Liver (tissue), 9 donors: ENCODE data around the gene BEST1. TPM values are rescaled to one million over a fixed set of nuclear protein-coding genes. Genes with fewer than 3 reads are reported as not detected.
"Not testable (repeated sequence)": the region's sequence is repeated elsewhere in the genome, so short reads cannot be mapped to it uniquely, and the experiment has no call there.

Experiments used
- DNase-seq: peaks from one replicate; pipeline ENCODE4 v3.0.0-alpha.2; 2017; ENCODE audit warnings: low spot score
- H3K27ac ChIP-seq, 2 donors: one replicate each; pipeline ENCODE4 v1.7.0; 2013; ENCODE audit warnings: inconsistent platforms in 2 of 2, low read length in 2 of 2, control low read depth in 1 of 2, low read depth in 1 of 2, mild to moderate bottlenecking in 1 of 2
- H3K27me3 ChIP-seq, 4 donors: one replicate each; pipeline versions ENCODE4 v1.6.1 to v1.7.0; 2013; ENCODE audit warnings: low read length in 3 of 4, inconsistent platforms in 1 of 4, mild to moderate bottlenecking in 1 of 4, moderate library complexity in 1 of 4; ENCODE audit not compliant: control insufficient read depth in 4 of 4, insufficient read depth in 4 of 4
- H3K36me3 ChIP-seq, 4 donors: one replicate each; pipeline versions ENCODE4 v1.6.1 to v1.7.0; 2013; ENCODE audit warnings: low read length in 3 of 4, mild to moderate bottlenecking in 3 of 4, low read depth in 1 of 4, moderate library complexity in 1 of 4; ENCODE audit not compliant: control insufficient read depth in 4 of 4, insufficient read depth in 3 of 4
- H3K4me1 ChIP-seq, 4 donors: one replicate each; pipeline versions ENCODE4 v1.6.1 to v1.7.0; 2013; ENCODE audit warnings: low read length in 3 of 4, mild to moderate bottlenecking in 3 of 4, moderate library complexity in 1 of 4; ENCODE audit not compliant: control insufficient read depth in 4 of 4, insufficient read depth in 4 of 4
- H3K4me3 ChIP-seq, 3 donors: one replicate each; pipeline versions ENCODE4 v1.6.1 to v1.7.0; 2013; ENCODE audit warnings: low read length in 3 of 3, control low read depth in 1 of 3, low read depth in 1 of 3, mild to moderate bottlenecking in 1 of 3
- H3K9ac ChIP-seq, 2 donors: one replicate each; pipeline ENCODE4 v1.7.0; 2013; ENCODE audit warnings: low read length in 2 of 2, mild to moderate bottlenecking in 2 of 2, moderate library complexity in 2 of 2, control low read depth in 1 of 2, low read depth in 1 of 2
- H3K9me3 ChIP-seq, 4 donors: one replicate each; pipeline versions ENCODE4 v1.6.1 to v1.7.0; 2013; ENCODE audit warnings: low read length in 3 of 4; ENCODE audit not compliant: control insufficient read depth in 4 of 4
- ATF3 ChIP-seq: IDR thresholded peaks from 2 replicates; pipeline ENCODE4 v1.6.1; 2016; ENCODE audit warnings: antibody characterized with exemption
- CTCF ChIP-seq: fragments of 150-350 bp; IDR thresholded peaks from 2 replicates; pipeline ENCODE4 v1.5.1; 2017; ENCODE audit warnings: improper control_type of control experiment, low read depth, low read length; ENCODE audit not compliant: missing input control
- EGR1 ChIP-seq, 2 donors: IDR thresholded peaks; 2 replicates each; pipeline ENCODE4 v1.6.1; 2016 to 2018; ENCODE audit warnings: antibody characterized with exemption in 2 of 2, low read depth in 2 of 2
- FOXA1 ChIP-seq: IDR thresholded peaks from 2 replicates; pipeline ENCODE4 v1.6.1; 2016; ENCODE audit warnings: antibody characterized with exemption
- FOXA2 ChIP-seq: IDR thresholded peaks from 2 replicates; pipeline ENCODE4 v1.6.1; 2016; ENCODE audit warnings: antibody characterized with exemption
- GABPA ChIP-seq, 2 donors: IDR thresholded peaks in 1 of 2; conservative IDR thresholded peaks in 1 of 2; 2 replicates each; pipeline ENCODE4 v1.6.1; 2016; ENCODE audit warnings: antibody characterized with exemption in 2 of 2, mild to moderate bottlenecking in 1 of 2, moderate library complexity in 1 of 2
- HNF4A ChIP-seq, 2 donors: conservative IDR thresholded peaks; 2 replicates each; pipeline ENCODE4 v1.6.1; 2016; ENCODE audit warnings: antibody characterized with exemption in 2 of 2, mild to moderate bottlenecking in 2 of 2
- HNF4G ChIP-seq: IDR thresholded peaks from 2 replicates; pipeline ENCODE4 v1.6.1; 2016; ENCODE audit warnings: antibody characterized with exemption
- JUND ChIP-seq, 2 donors: IDR thresholded peaks; 2 replicates each; pipeline ENCODE4 v1.6.1; 2016; ENCODE audit warnings: antibody characterized with exemption in 2 of 2
- MAX ChIP-seq: IDR thresholded peaks from 2 replicates; pipeline ENCODE4 v1.6.1; 2016; ENCODE audit warnings: antibody characterized with exemption
- NR2F2 ChIP-seq: IDR thresholded peaks from 2 replicates; pipeline ENCODE4 v1.6.1; 2016; ENCODE audit warnings: antibody characterized with exemption
- RAD21 ChIP-seq, 2 donors: IDR thresholded peaks; 2 replicates each; pipeline ENCODE4 v1.6.1; 2016; ENCODE audit warnings: antibody characterized with exemption in 2 of 2, mild to moderate bottlenecking in 2 of 2
- REST ChIP-seq: IDR thresholded peaks from 2 replicates; pipeline ENCODE4 v1.6.1; 2016; ENCODE audit warnings: antibody characterized with exemption, mild to moderate bottlenecking
- RXRA ChIP-seq, 2 donors: IDR thresholded peaks; 2 replicates each; pipeline ENCODE4 v1.6.1; 2017 to 2018; ENCODE audit warnings: antibody characterized with exemption in 2 of 2, mild to moderate bottlenecking in 1 of 2
- SP1 ChIP-seq: IDR thresholded peaks from 2 replicates; pipeline ENCODE4 v1.6.1; 2018; ENCODE audit warnings: antibody characterized with exemption, mild to moderate bottlenecking
- TAF1 ChIP-seq: conservative IDR thresholded peaks from 2 replicates; pipeline ENCODE4 v1.6.1; 2016; ENCODE audit warnings: antibody characterized with exemption, mild to moderate bottlenecking
- YY1 ChIP-seq: IDR thresholded peaks from 2 replicates; pipeline ENCODE4 v1.6.1; 2016; ENCODE audit warnings: antibody characterized with exemption, mild to moderate bottlenecking
- ZBTB33 ChIP-seq: IDR thresholded peaks from 2 replicates; pipeline ENCODE4 v1.6.1; 2016; ENCODE audit warnings: antibody characterized with exemption
- WGBS: extraction: QIAGEN DNeasy Blood & Tissue Kit; methylation state at CpG from one replicate; pipeline ENCODE4 v1.1.7; 2013; 5-methylcytosine and 5-hydroxymethylcytosine counted together
- polyA plus RNA-seq, 2 donors: library from polyadenylated mRNA; stranded (reverse) in 1 of 2; unstranded in 1 of 2; fragments of 200-250 nt in 1 of 2; fragments of >200 nt in 1 of 2; fragmentation: Nextera tagmentation in 1 of 2; extraction: Ambion mirVana in 1 of 2; gene quantifications; one replicate each; pipeline versions ENCODE4 v1.2.1 to v1.2.3, GENCODE V29; 2013 to 2015
- total RNA-seq, 2 donors: library from RNA; depleted of rRNA; stranded (reverse); fragments of >200 nt; gene quantifications; one replicate each; pipeline ENCODE4 v1.2.3, GENCODE V29; 2014
- donor health status: healthy.
- donor health status: healthy.
- donor health status: healthy.
- donor health status: healthy.
- donor health status: healthy.

The BEST1 gene
- total and polyA plus RNA-seq, 4 donors: 0.22 to 1.6 (median 1.1) TPM

- H3K9ac ChIP-seq: peak overlapping the region; percentile 14 to 21
- peak; percentile 64 for DNase-seq
- 31% methylated on average over 12 of the region's 12 CpGs for WGBS
- no peak overlapping the region for H3K4me3 ChIP-seq
- H3K27me3 ChIP-seq: no peaks in the 10 kb centered on the region
- peaks cover 10 to 34% (median 26%) of the 10 kb centered on the region in 4 donors for H3K4me1 ChIP-seq
- peak overlapping the region; percentile 45 to 80 for H3K27ac ChIP-seq
- H3K9me3 ChIP-seq: peaks cover 0 to 5% (median 3%) of the 10 kb centered on the region in 4 donors
- TF ChIP-seq GABPA (IDR thresholded peaks at IDR 0.05 in 1 of 2, conservative IDR thresholded peaks at IDR 0.05 in 1 of 2) (peak in 1 of 2 donors; percentile 34), YY1 (peak; percentile 72), CTCF (no peak), REST (peak; percentile 69), RXRA (IDR thresholded peaks at IDR 0.05) (peak; percentile 86 to 92), TAF1 (no peak), RAD21 (IDR thresholded peaks at IDR 0.05) (peak; percentile 65 to 79), ATF3 (peak; percentile 81), EGR1 (IDR thresholded peaks at IDR 0.05; ENCODE audit: low read depth in 2 of 2) (no peak), JUND (IDR thresholded peaks at IDR 0.05) (peak; percentile 77 to 81), FOXA1 (no peak), HNF4G (peak; percentile 73), MAX (peak; percentile 83), HNF4A (conservative IDR thresholded peaks at IDR 0.05) (peak; percentile 88 to 93), FOXA2 (no peak), NR2F2 (peak; percentile 30), ZBTB33 (peak; percentile 87), SP1 (peak; percentile 89)
- peaks cover 0 to 11% (median 4%) of the 10 kb centered on the region in 4 donors for H3K36me3 ChIP-seq
These were observed 51.5 kb downstream of the BEST1 start for GRCh38 chr11:62001450-62002191.

- H3K4me3 ChIP-seq, H3K9ac ChIP-seq, H3K9me3 ChIP-seq, H3K27me3 ChIP-seq, DNase-seq: not testable (repeated sequence)
- Histone ChIP-seq H3K4me1 (peaks cover 10 to 34% (median 26%) of the 10 kb centered on the region in 4 donors), H3K27ac (peak overlapping the region; percentile 45 to 80), H3K36me3 (peaks cover 0 to 11% (median 4%) of the 10 kb centered on the region in 4 donors)
- 86% methylated on average over 8 of the region's 8 CpGs for WGBS
These were observed 52.1 kb downstream of the BEST1 start for GRCh38 chr11:62002283-62002682.
